Measurements from ENCODE around the gene SLC51A. TPM values are rescaled to one million over a fixed set of nuclear protein-coding genes. Genes with fewer than 3 reads are reported as not detected.

SLC51A gene
- total RNA-seq, 1 donor from 2014 or later = not detected

- DNase-seq (ENCODE audit: low read depth) = no peak
- no peaks in the 10 kb centered on the region for H3K27me3 ChIP-seq (ENCODE audit: insufficient read depth, low read length)
- no peaks in the 10 kb centered on the region for H3K79me2 ChIP-seq (ENCODE audit: insufficient read depth, low read length)
- H3K27me3 Mint-ChIP-seq (ENCODE audit: low read depth, unreplicated experiment) = peaks cover 17% of the 10 kb centered on the region
- TF ChIP-seq CTCF (IDR thresholded peaks at IDR 0.05; ENCODE audit: insufficient read depth, low read depth, low read length) (no peak), EZH2 (IDR thresholded peaks at IDR 0.05; ENCODE audit: insufficient read depth, low read length) (no peak)
- no peak for FAIRE-seq
- peaks cover 8% of the 10 kb centered on the region for H3K4me1 ChIP-seq (ENCODE audit: insufficient read depth, low read length)
- H3K27ac Mint-ChIP-seq (ENCODE audit: unreplicated experiment) = no peak overlapping the region
- peaks cover 5% of the 10 kb centered on the region for H3K4me1 Mint-ChIP-seq (ENCODE audit: low read depth, unreplicated experiment)
- no peak overlapping the region for H2AFZ ChIP-seq (ENCODE audit: low read depth, low read length)
- H3K4me2 ChIP-seq (ENCODE audit: low read length) = no peak overlapping the region
- H3K9me3 Mint-ChIP-seq (ENCODE audit: unreplicated experiment) = no peaks in the 10 kb centered on the region
- H3K27ac ChIP-seq (ENCODE audit: low read depth, low read length) = no peak overlapping the region
- H4K20me1 ChIP-seq (ENCODE audit: insufficient read depth, low read length) = no peaks in the 10 kb centered on the region
- no peaks in the 10 kb centered on the region for H3K36me3 ChIP-seq (ENCODE audit: insufficient read depth, low read length)
- no peak overlapping the region for H3K4me3 ChIP-seq (ENCODE audit: insufficient read depth, low read depth, low read length)
- peaks cover 8% of the 10 kb centered on the region for H3K36me3 Mint-ChIP-seq (ENCODE audit: low read depth, unreplicated experiment)
- no peaks in the 10 kb centered on the region for H3K9me3 ChIP-seq (ENCODE audit: insufficient read depth, low read depth, low read length)
- H3K9ac ChIP-seq (ENCODE audit: low read length) = no peak overlapping the region
- no peak overlapping the region for H3K4me3 Mint-ChIP-seq (ENCODE audit: unreplicated experiment)
Observed at GRCh38 chr3:196214783-196215441, 1.4 kb upstream of the SLC51A start.

- H3K4me1 ChIP-seq (ENCODE audit: insufficient read depth, low read length) = peaks cover 9% of the 10 kb centered on the region
- no peak for TF ChIP-seq CTCF (IDR thresholded peaks at IDR 0.05; ENCODE audit: insufficient read depth, low read depth, low read length)
- TF ChIP-seq EZH2 (IDR thresholded peaks at IDR 0.05; ENCODE audit: insufficient read depth, low read length) = no peak
- no peaks in the 10 kb centered on the region for H3K9me3 ChIP-seq (ENCODE audit: insufficient read depth, low read depth, low read length)
- no peaks in the 10 kb centered on the region for H3K27me3 ChIP-seq (ENCODE audit: insufficient read depth, low read length)
- Mint-ChIP-seq H3K27me3 (ENCODE audit: low read depth, unreplicated experiment) (peaks cover 16% of the 10 kb centered on the region), H3K4me3 (ENCODE audit: unreplicated experiment) (no peak overlapping the region), H3K9me3 (ENCODE audit: unreplicated experiment) (no peaks in the 10 kb centered on the region), H3K27ac (ENCODE audit: unreplicated experiment) (no peak overlapping the region), H3K36me3 (ENCODE audit: low read depth, unreplicated experiment) (peaks cover 8% of the 10 kb centered on the region), H3K4me1 (ENCODE audit: low read depth, unreplicated experiment) (peaks cover 5% of the 10 kb centered on the region)
- H3K36me3 ChIP-seq (ENCODE audit: insufficient read depth, low read length) = no peaks in the 10 kb centered on the region
- H3K27ac ChIP-seq (ENCODE audit: low read depth, low read length) = no peak overlapping the region
- no peaks in the 10 kb centered on the region for H3K79me2 ChIP-seq (ENCODE audit: insufficient read depth, low read length)
- H3K4me2 ChIP-seq (ENCODE audit: low read length) = no peak overlapping the region
- H2AFZ ChIP-seq (ENCODE audit: low read depth, low read length) = no peak overlapping the region
- no peak overlapping the region for H3K4me3 ChIP-seq (ENCODE audit: insufficient read depth, low read depth, low read length)
- H4K20me1 ChIP-seq (ENCODE audit: insufficient read depth, low read length) = no peaks in the 10 kb centered on the region
- no peak for FAIRE-seq
- H3K9ac ChIP-seq (ENCODE audit: low read length) = no peak overlapping the region
- DNase-seq (ENCODE audit: low read depth) = no peak
Observed at GRCh38 chr3:196215493-196216020, 777 bp upstream of the SLC51A start.

- no peaks in the 10 kb centered on the region for H3K79me2 ChIP-seq (ENCODE audit: insufficient read depth, low read length)
- TF ChIP-seq EZH2 (IDR thresholded peaks at IDR 0.05; ENCODE audit: insufficient read depth, low read length) = no peak
- TF ChIP-seq CTCF (IDR thresholded peaks at IDR 0.05; ENCODE audit: insufficient read depth, low read depth, low read length) = no peak
- peaks cover 9% of the 10 kb centered on the region for H3K4me1 ChIP-seq (ENCODE audit: insufficient read depth, low read length)
- H3K27me3 Mint-ChIP-seq (ENCODE audit: low read depth, unreplicated experiment) = peaks cover 12% of the 10 kb centered on the region
- no peak overlapping the region for H3K4me3 Mint-ChIP-seq (ENCODE audit: unreplicated experiment)
- H2AFZ ChIP-seq (ENCODE audit: low read depth, low read length) = no peak overlapping the region
- H3K9me3 ChIP-seq (ENCODE audit: insufficient read depth, low read depth, low read length) = no peaks in the 10 kb centered on the region
- H4K20me1 ChIP-seq (ENCODE audit: insufficient read depth, low read length) = no peaks in the 10 kb centered on the region
- no peak overlapping the region for H3K4me3 ChIP-seq (ENCODE audit: insufficient read depth, low read depth, low read length)
- H3K27me3 ChIP-seq (ENCODE audit: insufficient read depth, low read length) = no peaks in the 10 kb centered on the region
- FAIRE-seq = no peak
- H3K36me3 Mint-ChIP-seq (ENCODE audit: low read depth, unreplicated experiment) = peaks cover 5% of the 10 kb centered on the region
- H3K4me1 Mint-ChIP-seq (ENCODE audit: low read depth, unreplicated experiment) = peaks cover 5% of the 10 kb centered on the region
- no peaks in the 10 kb centered on the region for H3K9me3 Mint-ChIP-seq (ENCODE audit: unreplicated experiment)
- no peak overlapping the region for H3K4me2 ChIP-seq (ENCODE audit: low read length)
- no peak overlapping the region for H3K27ac Mint-ChIP-seq (ENCODE audit: unreplicated experiment)
- no peak overlapping the region for H3K27ac ChIP-seq (ENCODE audit: low read depth, low read length)
- H3K36me3 ChIP-seq (ENCODE audit: insufficient read depth, low read length) = no peaks in the 10 kb centered on the region
- no peak overlapping the region for H3K9ac ChIP-seq (ENCODE audit: low read length)
- DNase-seq (ENCODE audit: low read depth) = no peak
Observed at GRCh38 chr3:196216681-196217211, 412 bp downstream of the SLC51A start.

Measured in astrocyte (in vitro differentiated cells and primary cell).